SIG-M5 treated with dmso at 0.1 percent for 504 hours (cell line): ENCODE results near the gene ALDH8A1.

Source experiments
- DNase-seq: peaks from one replicate; lab custom pipeline; 2025; ENCODE audit not compliant: unreplicated experiment; lab: John Stamatoyannopoulos, UW

Gene ALDH8A1

GRCh38 chr6:134951494-134952263, 1.8 kb upstream of the ALDH8A1 start:
- no peak for DNase-seq

- DNase-seq, result no peak
Measured at GRCh38 chr6:134950482-134950881, 581 bp upstream of the ALDH8A1 start.

- no peak for DNase-seq
Measured at GRCh38 chr6:134948691-134949090, 1.2 kb downstream of the ALDH8A1 start.

GRCh38 chr6:134948142-134948541, 1.8 kb downstream of the ALDH8A1 start:
- no peak for DNase-seq

GRCh38 chr6:134945045-134945444, 4.9 kb downstream of the ALDH8A1 start:
- no peak for DNase-seq

- DNase-seq, result no peak
Measured at GRCh38 chr6:134943522-134944111, 6.3 kb downstream of the ALDH8A1 start.

GRCh38 chr6:134938896-134939295, 11.0 kb downstream of the ALDH8A1 start:
- no peak for DNase-seq

- DNase-seq, result no peak
Measured at GRCh38 chr6:134937426-134937825, 12.5 kb downstream of the ALDH8A1 start.

GRCh38 chr6:134936931-134937330, 13.0 kb downstream of the ALDH8A1 start:
- DNase-seq, result no peak

GRCh38 chr6:134936476-134936875, 13.4 kb downstream of the ALDH8A1 start:
- no peak for DNase-seq

- DNase-seq, result no peak
Measured at GRCh38 chr6:134934793-134935485, 15.0 kb downstream of the ALDH8A1 start.

GRCh38 chr6:134932535-134933470, 17.1 kb downstream of the ALDH8A1 start:
- DNase-seq, result no peak

GRCh38 chr6:134932098-134932497, 17.8 kb downstream of the ALDH8A1 start:
- no peak for DNase-seq

- DNase-seq, result no peak
Measured at GRCh38 chr6:134930463-134930862, 19.4 kb downstream of the ALDH8A1 start.

GRCh38 chr6:134928151-134928900, 21.6 kb downstream of the ALDH8A1 start:
- DNase-seq, result no peak

GRCh38 chr6:134925800-134926199, 24.1 kb downstream of the ALDH8A1 start:
- DNase-seq, result no peak

GRCh38 chr6:134921721-134922261, 28.1 kb downstream of the ALDH8A1 start:
- DNase-seq, result no peak

- no peak for DNase-seq
Measured at GRCh38 chr6:134921276-134921675, 28.6 kb downstream of the ALDH8A1 start.

- DNase-seq, result no peak
Measured at GRCh38 chr6:134920422-134920821, 29.5 kb downstream of the ALDH8A1 start.

GRCh38 chr6:134918418-134918961, 31.4 kb downstream of the ALDH8A1 start:
- no peak for DNase-seq
